ENCODE results near the gene CARD9.

Gene CARD9

GRCh38 chr9:136335296-136336155, 37.9 kb downstream of the CARD9 start:
- DNase-seq (ENCODE audit: low spot score) = no peak

- DNase-seq (ENCODE audit: low spot score) = no peak
Observed at GRCh38 chr9:136334541-136334940, 38.9 kb downstream of the CARD9 start.

DNA sequence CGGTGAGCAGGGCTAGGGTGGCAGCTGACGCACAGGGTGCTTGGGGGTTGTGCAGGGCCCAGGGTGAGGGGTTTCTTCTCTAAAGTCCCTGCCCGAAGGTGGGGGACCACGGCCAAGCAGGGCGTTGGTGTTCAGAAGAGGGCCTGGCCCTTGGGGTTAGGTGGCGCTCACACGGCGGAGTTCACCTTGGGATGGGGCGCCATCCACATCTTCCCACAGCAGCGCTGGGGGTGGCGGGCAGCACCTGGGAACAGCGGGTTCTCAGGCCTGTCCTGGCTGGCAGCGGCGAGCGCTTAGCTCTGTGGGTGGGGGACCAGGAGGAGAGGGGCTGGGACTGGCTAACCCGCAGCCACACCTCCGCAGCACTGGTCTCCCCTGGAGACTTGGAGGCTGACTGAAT, 40.0 kb downstream of the CARD9 start:
- no peak for DNase-seq (ENCODE audit: low spot score)

GRCh38 chr9:136333045-136333444, 40.4 kb downstream of the CARD9 start:
- no peak for DNase-seq (ENCODE audit: low spot score)

DNA sequence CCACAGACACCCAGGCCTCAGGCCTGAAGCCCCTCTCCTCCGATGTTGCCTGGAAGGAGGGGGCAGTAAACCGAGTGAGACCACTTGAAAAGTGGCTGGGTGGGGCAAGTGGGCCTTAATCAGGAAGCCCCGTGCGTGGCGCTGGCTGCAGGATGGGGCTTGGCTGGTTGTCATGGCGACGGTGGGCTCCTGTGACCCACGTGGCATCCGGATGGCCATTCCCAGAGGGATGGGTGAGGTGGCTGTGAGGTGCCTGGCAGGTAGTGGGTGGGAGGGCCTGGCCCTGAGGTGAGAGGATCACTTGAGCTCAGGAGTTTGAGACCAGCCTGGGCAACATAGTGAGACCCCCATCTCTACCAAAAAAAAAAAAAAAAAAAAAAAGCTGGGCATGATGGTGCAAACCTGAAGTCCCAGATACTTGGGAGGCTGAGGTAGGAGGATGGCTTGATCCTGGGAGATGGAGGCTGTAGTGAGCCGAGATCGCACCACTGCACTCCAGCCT, 40.9 kb downstream of the CARD9 start:
- DNase-seq (ENCODE audit: low spot score) = no peak

DNA sequence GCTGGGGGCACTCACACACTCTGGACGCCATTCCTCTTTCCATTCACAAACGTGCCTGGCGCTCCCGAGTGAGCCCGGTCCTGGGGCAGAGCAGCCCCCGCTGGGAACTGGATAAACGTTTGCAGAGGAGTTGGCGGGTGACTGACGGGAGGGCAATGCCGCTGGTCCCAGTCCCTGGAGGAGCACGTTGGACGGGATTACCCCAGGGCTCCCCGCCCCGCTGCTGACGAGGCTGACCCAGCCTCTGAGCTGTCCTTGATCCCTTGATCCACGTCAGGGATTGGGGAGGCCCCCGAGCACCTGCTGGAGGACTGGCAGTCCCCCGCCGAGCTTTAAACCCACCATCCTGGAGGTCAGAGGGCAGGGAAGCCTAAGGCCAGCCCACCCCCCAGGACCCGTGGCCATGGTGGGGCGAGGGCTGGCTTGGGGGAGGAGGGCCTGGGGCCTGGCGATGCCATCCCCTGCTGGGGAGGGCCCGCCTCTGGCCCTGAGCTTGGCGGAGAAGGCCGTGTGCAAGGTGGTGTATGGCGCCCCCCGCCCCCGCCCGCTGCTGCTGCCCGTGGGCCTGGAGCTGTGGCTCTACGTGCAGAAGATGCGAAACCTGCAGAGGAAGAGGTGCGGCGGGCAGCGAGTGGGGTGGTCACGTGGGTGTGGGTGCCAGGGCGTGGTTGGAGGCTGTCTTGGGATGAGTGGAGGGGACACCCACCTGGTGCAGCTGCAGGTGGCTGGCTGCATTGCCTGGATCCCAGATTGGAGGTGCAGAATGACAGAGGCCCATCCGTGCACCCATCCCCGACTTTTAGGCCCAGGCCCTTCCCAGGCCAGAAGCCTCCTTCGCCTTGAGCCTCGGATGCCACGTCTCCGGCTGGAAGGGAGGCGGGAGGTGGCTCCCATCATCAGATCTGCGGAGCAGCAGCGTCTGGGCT, 41.6 kb downstream of the CARD9 start:
- no peak for DNase-seq (ENCODE audit: low spot score)

- no peak for DNase-seq (ENCODE audit: low spot score)
Observed at GRCh38 chr9:136331030-136331429, 42.4 kb downstream of the CARD9 start.

- DNase-seq (ENCODE audit: low spot score) = no peak
Observed at GRCh38 chr9:136330406-136330990, 43.0 kb downstream of the CARD9 start.

DNA sequence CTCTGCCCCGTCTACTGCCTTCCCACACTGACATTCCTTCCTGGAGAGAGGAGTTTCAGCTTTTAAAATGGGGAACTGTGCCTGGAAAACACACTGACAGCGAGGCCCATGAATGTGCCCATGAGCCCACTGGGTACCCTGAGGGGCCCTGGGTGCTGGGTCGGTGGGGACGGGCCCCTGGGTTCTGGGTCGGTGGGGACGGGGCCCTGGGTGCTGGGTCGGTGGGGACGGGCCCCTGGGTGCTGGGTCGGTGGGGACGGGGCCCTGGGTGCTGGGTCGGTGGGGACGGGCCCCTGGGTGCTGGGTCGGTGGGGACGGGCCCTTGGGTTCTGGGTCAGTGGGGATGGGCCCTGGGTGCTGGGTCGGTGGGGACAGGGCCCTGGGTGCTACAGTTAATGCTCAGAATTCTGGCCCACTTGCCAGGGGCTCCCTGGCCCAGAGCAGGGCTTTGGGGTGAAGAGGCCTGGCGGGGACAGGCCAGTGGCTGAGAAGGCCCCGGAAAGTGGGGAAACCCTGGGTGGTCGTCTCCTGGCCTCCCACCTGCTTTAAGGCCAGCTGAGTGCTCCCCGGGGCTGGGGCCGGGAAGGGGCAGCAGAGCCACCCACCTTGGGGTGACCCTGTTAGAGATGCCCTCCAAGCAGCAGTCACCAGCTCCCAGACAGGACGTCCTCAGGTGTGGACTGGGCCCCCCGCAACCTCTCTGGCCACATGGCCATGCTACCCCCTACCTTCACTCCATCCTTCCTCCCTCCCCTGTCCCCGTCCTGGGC, 43.6 kb downstream of the CARD9 start:
- no peak for DNase-seq (ENCODE audit: low spot score)

GRCh38 chr9:136329211-136329627, 44.2 kb downstream of the CARD9 start:
- peak; percentile 22 for DNase-seq (ENCODE audit: low spot score)

DNA sequence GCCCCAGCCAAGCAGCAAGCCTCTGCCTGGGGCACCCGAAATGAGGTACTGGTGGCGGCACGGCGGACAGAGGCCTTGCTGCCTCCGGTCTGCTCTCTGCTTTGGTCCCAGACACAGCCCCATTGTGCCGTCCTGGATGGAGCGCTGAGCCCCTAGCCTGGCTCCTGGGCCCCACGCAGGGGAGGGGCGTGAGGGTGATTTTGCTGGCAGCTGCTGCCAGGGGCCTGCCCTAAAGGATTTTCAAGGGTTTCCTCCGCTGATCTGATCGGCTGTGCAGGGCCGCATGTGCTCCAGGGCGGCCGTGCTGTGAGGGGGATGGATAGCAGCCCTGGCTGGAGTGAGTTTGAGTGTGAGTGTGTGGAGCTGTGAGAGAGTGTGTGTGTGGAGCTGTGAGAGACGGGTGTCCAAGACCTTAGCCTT, 44.8 kb downstream of the CARD9 start:
- peak; percentile 63 for DNase-seq (ENCODE audit: low spot score)

GRCh38 chr9:136328011-136328621, 45.4 kb downstream of the CARD9 start:
- DNase-seq (ENCODE audit: low spot score) = no peak

GRCh38 chr9:136327304-136327974, 46.0 kb downstream of the CARD9 start, which contains the start of gene GPSM1:
Gene GPSM1 (plus strand): TSS chr9:136327539. CDS start chr9:136327696, 157 bp downstream.
- DNase-seq (ENCODE audit: low spot score) = peak; percentile 82

GRCh38 chr9:136326761-136327303, 46.6 kb downstream of the CARD9 start:
- DNase-seq (ENCODE audit: low spot score) = no peak

GRCh38 chr9:136326061-136326760, 47.3 kb downstream of the CARD9 start:
- DNase-seq (ENCODE audit: low spot score) = peak; percentile 90

DNA sequence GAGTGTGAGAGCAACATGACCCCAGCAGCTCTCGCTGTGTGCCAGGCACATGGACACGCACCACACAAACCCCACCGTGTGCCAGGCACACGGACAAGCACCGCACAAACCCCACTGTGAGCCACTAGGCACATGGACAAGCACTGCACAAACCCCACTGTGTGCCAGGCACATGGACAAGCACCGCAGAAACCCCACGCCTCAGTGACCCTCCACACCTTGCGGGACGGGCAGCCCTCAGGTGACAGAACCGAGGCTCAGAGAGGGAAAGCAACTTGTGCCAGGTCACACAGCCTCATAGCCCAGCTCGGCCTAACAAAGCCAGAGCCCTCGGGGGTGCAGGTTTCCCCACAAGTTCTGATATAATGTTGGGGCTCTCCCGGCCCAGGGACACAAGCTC, 48.1 kb downstream of the CARD9 start:
- DNase-seq (ENCODE audit: low spot score) = no peak

GRCh38 chr9:136324501-136325300, 48.8 kb downstream of the CARD9 start:
- DNase-seq (ENCODE audit: low spot score) = no peak

- no peak for DNase-seq (ENCODE audit: low spot score)
Observed at GRCh38 chr9:136323371-136323789, 50.1 kb downstream of the CARD9 start.
